Endothelial cell of umbilical vein (primary cell): ENCODE results near the gene TNFSF13.

ENCODE experiments used
- CTCF ChIP-seq, 2 donors: IDR thresholded peaks; 1 replicate in 1 of 2; 2 replicates in 1 of 2; pipeline ENCODE4 v1.5.1; 2011; ENCODE audit warnings: low read length in 2 of 2, mild to moderate bottlenecking in 2 of 2, moderate library complexity in 2 of 2, control low read depth in 1 of 2, inconsistent platforms in 1 of 2, low read depth in 1 of 2; ENCODE audit not compliant: insufficient read depth in 1 of 2; ENCODE audit errors: extremely low read depth in 1 of 2
- EZH2 ChIP-seq: IDR thresholded peaks from 2 replicates; pipeline ENCODE4 v1.6.1; 2012; ENCODE audit warnings: borderline replicate concordance, low read depth, mild to moderate bottlenecking, moderate library complexity, low read length, inconsistent platforms; ENCODE audit not compliant: severe bottlenecking
- POLR2A ChIP-seq: IDR thresholded peaks from 2 replicates; pipeline ENCODE4 v1.6.1; 2012; ENCODE audit warnings: low read depth, mild to moderate bottlenecking, control low read depth, low read length

GRCh38 chr17:7556627-7557026, 1.9 kb upstream of the TNFSF13 start:
- TF ChIP-seq POLR2A: no peak
- no peak for TF ChIP-seq EZH2
- no peak for TF ChIP-seq CTCF (IDR thresholded peaks at IDR 0.05; ENCODE audit: extremely low read depth in 1 of 2, insufficient read depth in 1 of 2, low read depth in 1 of 2, low read length in 2 of 2)
